Thyroid gland (tissue), 4 donors: ENCODE measurements around the gene SYN1.
A peak's percentile ranks its signal among the peaks of the same experiment; 100 is the strongest.

ENCODE experiments used
- POLR2A ChIP-seq, 2 donors: fragments of 450-650 bp; IDR thresholded peaks; one replicate each; pipeline ENCODE4 v1.6.1; 2017; ENCODE audit warnings: antibody characterized with exemption in 2 of 2, mild to moderate bottlenecking in 2 of 2, moderate library complexity in 1 of 2
- TF ChIP-seq, protein P1 (sequence below), 6 experiments: fragments of 200-600 bp in 3 of 6; fragments of 450-650 bp in 3 of 6; sonication (generic) in 3 of 6; IDR thresholded peaks; one replicate each; pipeline ENCODE4 v1.5.1; 2016 to 2019; ENCODE audit warnings: antibody characterized with exemption in 6 of 6, mild to moderate bottlenecking in 2 of 6, inconsistent platforms in 1 of 6, moderate library complexity in 1 of 6

DNA sequence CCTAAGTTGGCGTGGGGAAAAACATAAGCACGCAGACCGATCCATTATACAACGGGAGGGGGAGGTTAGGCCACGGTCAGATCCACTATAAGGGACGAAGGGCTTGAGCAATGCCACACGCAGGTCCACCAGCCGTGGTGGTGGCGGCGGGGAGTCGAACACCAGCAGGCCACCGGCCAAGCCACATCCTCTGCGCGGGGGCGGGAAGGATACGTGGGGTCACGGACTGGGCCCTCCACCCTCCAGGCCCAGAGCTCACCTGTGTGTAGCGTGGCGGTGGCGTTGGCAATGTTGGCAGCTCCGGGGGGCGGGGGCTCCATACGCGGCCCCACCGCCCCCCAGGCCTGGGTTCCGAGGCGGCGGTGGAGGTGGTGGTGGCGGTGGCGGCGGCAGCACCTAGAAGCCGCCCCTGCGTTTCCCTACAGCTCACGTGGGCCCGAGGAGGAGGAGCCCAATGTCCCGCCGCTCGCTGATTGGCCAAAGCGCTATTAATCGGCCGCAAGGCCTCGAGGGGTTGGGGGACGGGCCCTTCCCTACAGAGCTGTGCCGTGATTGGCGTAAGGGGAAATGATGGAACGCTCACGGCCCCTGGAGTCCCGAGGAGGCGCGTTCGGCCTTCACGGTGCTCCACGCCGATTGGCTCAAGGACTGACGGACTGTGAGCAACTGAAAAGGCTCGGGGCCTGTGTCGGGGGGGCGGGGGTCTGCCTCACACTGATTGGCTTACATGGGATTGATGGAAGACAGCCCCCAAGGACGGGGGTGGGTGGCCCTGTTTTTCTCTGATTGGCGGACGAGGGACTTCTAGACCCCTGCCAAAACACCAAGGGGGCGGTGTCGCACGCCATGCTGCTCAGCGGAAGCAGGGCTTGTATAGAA is 30.7 kb upstream of the SYN1 start, which contains the start of gene ELK1:
- TF ChIP-seq, protein P1, sequence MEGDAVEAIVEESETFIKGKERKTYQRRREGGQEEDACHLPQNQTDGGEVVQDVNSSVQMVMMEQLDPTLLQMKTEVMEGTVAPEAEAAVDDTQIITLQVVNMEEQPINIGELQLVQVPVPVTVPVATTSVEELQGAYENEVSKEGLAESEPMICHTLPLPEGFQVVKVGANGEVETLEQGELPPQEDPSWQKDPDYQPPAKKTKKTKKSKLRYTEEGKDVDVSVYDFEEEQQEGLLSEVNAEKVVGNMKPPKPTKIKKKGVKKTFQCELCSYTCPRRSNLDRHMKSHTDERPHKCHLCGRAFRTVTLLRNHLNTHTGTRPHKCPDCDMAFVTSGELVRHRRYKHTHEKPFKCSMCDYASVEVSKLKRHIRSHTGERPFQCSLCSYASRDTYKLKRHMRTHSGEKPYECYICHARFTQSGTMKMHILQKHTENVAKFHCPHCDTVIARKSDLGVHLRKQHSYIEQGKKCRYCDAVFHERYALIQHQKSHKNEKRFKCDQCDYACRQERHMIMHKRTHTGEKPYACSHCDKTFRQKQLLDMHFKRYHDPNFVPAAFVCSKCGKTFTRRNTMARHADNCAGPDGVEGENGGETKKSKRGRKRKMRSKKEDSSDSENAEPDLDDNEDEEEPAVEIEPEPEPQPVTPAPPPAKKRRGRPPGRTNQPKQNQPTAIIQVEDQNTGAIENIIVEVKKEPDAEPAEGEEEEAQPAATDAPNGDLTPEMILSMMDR (IDR thresholded peaks at IDR 0.05), result no peak
- TF ChIP-seq POLR2A (IDR thresholded peaks at IDR 0.05), result peak in 1 of 2 donors; percentile 62
